Pancreas (tissue), 10 donors: ENCODE measurements around the gene PEMT. TPM values are rescaled to one million over a fixed set of nuclear protein-coding genes. Genes with fewer than 3 reads are reported as not detected.

Experiments used
- ATAC-seq, 4 donors: fragments of 200-7000 bp; cut with Tn5 transposase; one replicate each; pipeline versions ENCODE4 v1.8.0 to v1.9.1; 2020; ENCODE audit warnings: mild to moderate bottlenecking in 4 of 4, moderate library complexity in 4 of 4
- DNase-seq, 6 donors: peaks; one replicate each; pipeline ENCODE4 v3.0.0-alpha.2; 2020
- FAIRE-seq: peaks from 2 replicates; lab custom pipeline; 2012; peaks lifted over from hg19 to GRCh38; lab: Jason Lieb, UNC
- H3K27ac ChIP-seq, 4 donors: fragments of 200-600 bp; sonication (generic); 1 replicate in 3 of 4; 2 replicates in 1 of 4; pipeline versions ENCODE4 v1.5.0 to v1.8.0; 2020
- H3K27me3 ChIP-seq, 4 donors: fragments of 200-600 bp; one replicate each; pipeline ENCODE4 v1.8.0; 2021
- H3K36me3 ChIP-seq, 3 donors: fragments of 200-600 bp; sonication (generic) in 1 of 3; one replicate each; pipeline versions ENCODE4 v1.5.0 to v1.8.0; 2020 to 2021
- H3K4me1 ChIP-seq, 3 donors: fragments of 200-600 bp; one replicate each; pipeline ENCODE4 v1.8.0; 2021
- H3K4me3 ChIP-seq, 4 donors: fragments of 200-600 bp; sonication (generic) in 2 of 4; one replicate each; pipeline versions ENCODE4 v1.5.0 to v1.8.0; 2020 to 2021
- H3K9me3 ChIP-seq, 4 donors: fragments of 200-600 bp; one replicate each; pipeline ENCODE4 v1.8.0; 2021
- CTCF ChIP-seq, 4 donors: fragments of 200-600 bp; sonication (generic) in 3 of 4; IDR thresholded peaks; one replicate each; pipeline versions ENCODE4 v1.5.0 to v1.8.0; 2021; ENCODE audit warnings: antibody characterized with exemption in 4 of 4
- WGBS, 2 donors: extraction: QIAGEN DNeasy Blood & Tissue Kit; methylation state at CpG; one replicate each; pipeline ENCODE4 v1.1.7; 2013; 5-methylcytosine and 5-hydroxymethylcytosine counted together
- intact Hi-C, 3 donors: fragments of 100-400 bp; cut with DNase I; formaldehyde crosslinking; loops; one replicate each; pipeline versions ENCODE4 v1.11.1 to v1.14.2; 2022
- polyA plus RNA-seq, 2 donors: library from polyadenylated mRNA; stranded (reverse); fragments of 200-250 nt; gene quantifications; one replicate each; pipeline ENCODE4 v1.2.3, GENCODE V29; 2013
- total RNA-seq, 6 donors: library from RNA; stranded (reverse); fragmentation: NEBNext Ultra II Directional in 4 of 6; extraction: Animal tissue kit (Norgen Biotek cat#: 25700) in 4 of 6; gene quantifications; one replicate each; pipeline versions ENCODE4 v1.2.1 to v1.2.4, GENCODE V29; 2021 to 2023
- donor health status: healthy with polysubstance abuse.
- donor health status: DM: no; HTN: no; CAD: no; lungs with moderate emphysema.
- donor health status: DM: no; HTN: no; CAD: no.
- donor health status: control.
- donor health status: control.
- donor health status: Bipolar disorder and iron deficiency.
- donor health status: DM: yes; HTN: yes; CAD: no.
- donor health status: DM: no; HTN: no; CAD: no.
- donor health status: DM: no; HTN: no; CAD: no.
- donor health status: DM: yes; HTN: yes; CAD: no.

The PEMT gene
- total and polyA plus RNA-seq, 8 donors, result 14.8 to 109 (median 24.6) TPM

GRCh38 chr17:17558431-17558830 is 33.1 kb downstream of the PEMT start:
- no peak for DNase-seq
- no peaks in the 10 kb centered on the region for H3K36me3 ChIP-seq
- no peak overlapping the region for H3K27ac ChIP-seq
- no peaks in the 10 kb centered on the region for H3K4me1 ChIP-seq
- H3K4me3 ChIP-seq, result no peak overlapping the region
- FAIRE-seq, result no peak
- no peak for TF ChIP-seq CTCF (IDR thresholded peaks at IDR 0.05)
- ATAC-seq, result no peak
- 83 to 85% methylated on average over 8 of the region's 8 CpGs for WGBS, 2 donors
- H3K9me3 ChIP-seq, result no peaks in the 10 kb centered on the region
- intact Hi-C loops, result no loop called here
- no peaks in the 10 kb centered on the region for H3K27me3 ChIP-seq

- FAIRE-seq (no peak), ATAC-seq (peak in 2 of 4 donors; percentile 32 to 63), DNase-seq (peak in 1 of 6 donors; percentile 47)
Measured at GRCh38 chr17:17557796-17558195, 33.7 kb downstream of the PEMT start.

GRCh38 chr17:17556671-17557070 is 34.8 kb downstream of the PEMT start:
- DNase-seq, result no peak
- intact Hi-C loops, result no loop called here
- WGBS, 2 donors, result 74 to 80% methylated on average over 4 of the region's 4 CpGs
- no peak for FAIRE-seq
- Histone ChIP-seq H3K4me3 (no peak overlapping the region), H3K9me3 (no peaks in the 10 kb centered on the region), H3K27ac (no peak overlapping the region), H3K36me3 (no peaks in the 10 kb centered on the region), H3K4me1 (no peaks in the 10 kb centered on the region), H3K27me3 (no peaks in the 10 kb centered on the region)
- no peak for TF ChIP-seq CTCF (IDR thresholded peaks at IDR 0.05)
- ATAC-seq, result no peak

More at GRCh38 chr17:17557796-17558195, 33.7 kb downstream of the PEMT start:
- no peak for TF ChIP-seq CTCF (IDR thresholded peaks at IDR 0.05)
- Histone ChIP-seq H3K4me3 (no peak overlapping the region), H3K36me3 (no peaks in the 10 kb centered on the region), H3K27ac (peak overlapping the region in 2 of 4 donors; percentile 34 to 44), H3K27me3 (no peaks in the 10 kb centered on the region), H3K9me3 (no peaks in the 10 kb centered on the region), H3K4me1 (no peaks in the 10 kb centered on the region)
- intact Hi-C loops, result no loop called here
- WGBS, 2 donors, result 69 to 73% methylated on average over 9 of the region's 9 CpGs

DNA sequence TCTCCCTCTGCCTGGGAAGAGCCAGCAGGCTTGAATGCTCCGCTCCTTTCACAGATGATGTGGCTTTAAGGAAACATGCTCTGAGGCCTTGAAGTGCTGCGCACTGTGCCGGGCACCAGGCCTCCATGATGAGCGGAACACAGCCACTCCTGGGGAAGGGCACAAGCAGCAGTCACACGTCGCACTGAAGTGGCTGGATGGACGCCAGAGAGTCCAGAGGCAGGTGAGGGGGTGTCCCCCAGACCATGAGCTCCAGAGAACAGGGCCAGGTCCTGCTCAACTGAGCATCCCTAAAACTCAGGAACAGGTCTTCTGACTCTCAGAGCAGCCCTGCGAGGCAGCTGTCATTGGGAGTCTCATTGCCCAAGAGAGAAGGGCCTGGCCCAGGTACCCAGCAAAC is 35.6 kb downstream of the PEMT start:
- ATAC-seq (no peak), DNase-seq (peak in 2 of 6 donors; percentile 24 to 53), FAIRE-seq (no peak)
- H3K27ac ChIP-seq, result no peak overlapping the region
- H3K4me1 ChIP-seq, result no peaks in the 10 kb centered on the region
- WGBS, 2 donors, result 90 to 92% methylated on average over 8 of the region's 8 CpGs
- H3K9me3 ChIP-seq, result no peaks in the 10 kb centered on the region
- intact Hi-C loops, result no loop called here
- no peaks in the 10 kb centered on the region for H3K36me3 ChIP-seq
- no peak for TF ChIP-seq CTCF (IDR thresholded peaks at IDR 0.05)
- no peak overlapping the region for H3K4me3 ChIP-seq
- no peaks in the 10 kb centered on the region for H3K27me3 ChIP-seq

- no peaks in the 10 kb centered on the region for H3K36me3 ChIP-seq
- FAIRE-seq (no peak), DNase-seq (peak in 2 of 6 donors; percentile 13 to 45), ATAC-seq (no peak)
- H3K27me3 ChIP-seq, result no peaks in the 10 kb centered on the region
- no peak overlapping the region for H3K4me3 ChIP-seq
- TF ChIP-seq CTCF (IDR thresholded peaks at IDR 0.05), result no peak
- H3K9me3 ChIP-seq, result no peaks in the 10 kb centered on the region
- WGBS, 2 donors, result 95 to 97% methylated on average over 9 of the region's 9 CpGs
- intact Hi-C loops, result no loop called here
- H3K4me1 ChIP-seq, result no peaks in the 10 kb centered on the region
- no peak overlapping the region for H3K27ac ChIP-seq
Measured at GRCh38 chr17:17555151-17555550, 36.4 kb downstream of the PEMT start.
